Mucosa of rectum (tissue), 2 donors: ENCODE measurements around the gene ZNF560.

ENCODE experiments used
- H3K27ac ChIP-seq, 2 donors: one replicate each; pipeline ENCODE4 v1.7.0; 2013; ENCODE audit warnings: inconsistent platforms in 2 of 2, low read depth in 2 of 2, low read length in 2 of 2
- H3K27me3 ChIP-seq, 2 donors: one replicate each; pipeline ENCODE4 v1.7.0; 2013; ENCODE audit warnings: low read length in 2 of 2; ENCODE audit not compliant: control insufficient read depth in 2 of 2, insufficient read depth in 2 of 2
- H3K36me3 ChIP-seq, 2 donors: one replicate each; pipeline ENCODE4 v1.7.0; 2013; ENCODE audit warnings: low read length in 2 of 2; ENCODE audit not compliant: control insufficient read depth in 2 of 2, insufficient read depth in 2 of 2
- H3K4me1 ChIP-seq, 2 donors: one replicate each; pipeline ENCODE4 v1.7.0; 2013; ENCODE audit warnings: low read length in 2 of 2, mild to moderate bottlenecking in 1 of 2; ENCODE audit not compliant: control insufficient read depth in 2 of 2, insufficient read depth in 2 of 2
- H3K4me3 ChIP-seq, 2 donors: one replicate each; pipeline ENCODE4 v1.7.0; 2013; ENCODE audit warnings: low read length in 2 of 2
- H3K9ac ChIP-seq, 2 donors: one replicate each; pipeline ENCODE4 v1.7.0; 2013; ENCODE audit warnings: low read length in 2 of 2, low read depth in 1 of 2, mild to moderate bottlenecking in 1 of 2
- H3K9me3 ChIP-seq, 2 donors: one replicate each; pipeline ENCODE4 v1.7.0; 2013; ENCODE audit warnings: low read length in 2 of 2; ENCODE audit not compliant: control insufficient read depth in 2 of 2
- donor health status: healthy.
- donor health status: Normal muscosa, but diverticular disease.

The ZNF560 gene

DNA sequence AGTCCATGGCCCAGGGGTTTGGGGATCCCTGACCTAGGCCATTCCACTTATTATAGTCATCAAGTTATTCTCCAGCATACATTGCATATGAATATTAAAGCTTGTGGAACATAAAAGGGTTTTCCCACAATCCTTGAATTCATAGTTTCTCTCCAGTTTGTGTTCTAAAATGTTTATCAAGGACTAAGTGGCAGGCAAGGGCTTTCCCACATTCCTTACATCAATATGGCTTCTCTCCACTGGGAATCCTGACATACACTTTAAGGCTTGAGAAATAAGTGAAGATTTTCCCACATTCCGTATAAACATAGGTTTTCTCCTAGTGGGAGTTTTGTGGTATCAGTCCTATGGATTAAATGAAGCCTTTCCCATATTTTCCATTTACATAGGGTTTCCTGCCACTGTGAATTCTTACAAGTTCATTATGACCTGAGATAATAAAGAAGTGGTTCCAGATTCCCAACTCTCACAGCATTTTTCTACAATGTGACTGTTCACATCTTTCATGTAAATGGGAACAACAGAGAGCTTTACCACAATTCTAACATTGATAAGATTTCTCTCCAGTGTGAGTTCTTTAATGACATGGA, 25.6 kb upstream of the ZNF560 start:
- Histone ChIP-seq H3K36me3 (peaks cover 10 to 16% of the 10 kb centered on the region in 2 donors), H3K27me3 (no peaks in the 10 kb centered on the region), H3K4me1 (no peaks in the 10 kb centered on the region), H3K9ac (no peak overlapping the region), H3K4me3 (no peak overlapping the region), H3K9me3 (peaks cover 45 to 47% of the 10 kb centered on the region in 2 donors), H3K27ac (no peak overlapping the region)

DNA sequence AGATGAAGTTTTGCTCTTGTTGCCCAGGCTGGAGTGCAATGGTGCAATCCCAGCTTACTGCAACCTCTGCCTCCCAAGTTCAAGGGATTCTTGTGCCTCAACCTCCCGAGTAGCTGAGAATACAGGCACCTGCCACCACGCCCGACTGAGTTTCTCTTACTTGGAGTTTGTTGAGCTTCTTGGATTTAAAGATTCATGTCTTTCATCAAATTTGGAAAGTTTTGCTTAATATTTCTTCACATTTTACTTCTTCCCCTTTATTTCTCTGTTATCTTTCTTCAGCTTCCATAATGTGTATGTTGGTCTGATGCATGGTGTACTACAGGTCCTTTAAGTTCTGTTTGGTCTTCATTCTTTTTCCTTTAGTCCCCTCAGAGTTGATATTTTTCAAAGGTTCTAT, 8.9 kb upstream of the ZNF560 start:
- H3K27me3 ChIP-seq, result no peaks in the 10 kb centered on the region
- H3K36me3 ChIP-seq, result no peaks in the 10 kb centered on the region
- H3K4me3 ChIP-seq, result no peak overlapping the region
- H3K9me3 ChIP-seq, result peaks cover 2 to 6% of the 10 kb centered on the region in 2 donors
- H3K27ac ChIP-seq, result no peak overlapping the region
- H3K4me1 ChIP-seq, result no peaks in the 10 kb centered on the region
- H3K9ac ChIP-seq, result no peak overlapping the region

DNA sequence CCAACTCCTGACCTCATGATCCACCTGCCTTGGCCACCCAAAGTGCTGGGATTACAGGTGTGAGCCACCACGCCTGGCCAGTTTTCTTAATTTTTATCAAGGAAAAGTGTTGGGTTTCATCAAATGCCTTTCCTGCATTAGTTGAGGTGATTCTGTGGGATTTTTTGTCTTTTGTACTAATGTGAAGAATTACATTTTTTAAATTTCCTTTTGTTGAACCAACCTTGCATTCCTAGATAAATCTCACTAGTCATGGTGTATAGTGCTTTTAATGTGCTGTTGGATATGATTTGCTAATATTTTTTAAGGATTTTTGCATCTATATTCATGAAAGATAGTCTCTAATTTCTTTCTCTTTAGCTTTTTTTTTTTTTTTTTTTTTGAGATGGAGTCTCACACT, 2.4 kb upstream of the ZNF560 start:
- Histone ChIP-seq H3K4me1 (no peaks in the 10 kb centered on the region), H3K27me3 (no peaks in the 10 kb centered on the region), H3K4me3 (no peak overlapping the region), H3K9me3 (peaks cover 8 to 9% of the 10 kb centered on the region in 2 donors), H3K36me3 (no peaks in the 10 kb centered on the region), H3K27ac (no peak overlapping the region), H3K9ac (no peak overlapping the region)

DNA sequence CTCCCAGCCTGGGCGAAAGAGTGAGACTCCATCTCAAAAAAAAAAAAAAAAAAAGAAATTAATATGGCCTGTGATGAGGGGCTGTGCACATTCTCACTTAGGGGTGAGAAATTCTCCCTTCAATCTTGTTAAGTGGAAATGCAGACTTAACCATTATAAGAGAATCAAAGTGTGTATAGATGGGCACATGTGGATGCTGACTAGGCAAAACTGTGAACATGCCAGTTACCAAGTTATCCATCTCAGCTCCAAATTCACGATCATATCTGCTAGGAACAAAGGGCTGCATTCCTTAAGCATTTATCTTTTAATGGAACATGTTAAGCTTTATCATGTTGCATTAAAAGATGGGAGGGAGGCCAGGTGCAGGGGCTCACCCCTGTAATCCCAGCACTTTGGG, 4.3 kb downstream of the ZNF560 start:
- no peaks in the 10 kb centered on the region for H3K27me3 ChIP-seq
- H3K9me3 ChIP-seq, result peaks cover 9 to 12% of the 10 kb centered on the region in 2 donors
- H3K27ac ChIP-seq, result no peak overlapping the region
- H3K36me3 ChIP-seq, result no peaks in the 10 kb centered on the region
- H3K4me3 ChIP-seq, result no peak overlapping the region
- no peak overlapping the region for H3K9ac ChIP-seq
- H3K4me1 ChIP-seq, result no peaks in the 10 kb centered on the region

DNA sequence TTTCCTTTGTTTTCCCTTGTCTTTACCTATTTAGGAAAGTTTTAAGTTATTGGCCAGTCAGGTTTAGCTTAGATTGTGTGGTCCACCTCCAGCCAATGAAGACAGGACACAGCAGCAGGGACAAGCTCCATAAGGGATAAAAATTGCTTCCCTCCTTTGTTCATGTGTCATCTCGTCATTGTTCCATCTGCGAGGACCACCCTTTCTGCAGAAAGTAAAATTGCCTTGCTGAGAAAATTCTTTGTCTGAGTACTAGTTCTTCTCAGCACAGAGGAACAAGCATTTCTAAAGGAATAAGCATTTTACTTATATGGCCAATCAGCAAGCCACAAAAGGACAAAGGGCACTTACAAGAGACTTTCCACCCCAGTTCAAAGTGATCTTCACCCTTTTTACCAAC, 11.4 kb downstream of the ZNF560 start:
- Histone ChIP-seq H3K9me3 (peaks cover 15 to 18% of the 10 kb centered on the region in 2 donors), H3K27ac (no peak overlapping the region), H3K36me3 (no peaks in the 10 kb centered on the region), H3K27me3 (no peaks in the 10 kb centered on the region), H3K4me3 (no peak overlapping the region), H3K9ac (no peak overlapping the region), H3K4me1 (no peaks in the 10 kb centered on the region)

DNA sequence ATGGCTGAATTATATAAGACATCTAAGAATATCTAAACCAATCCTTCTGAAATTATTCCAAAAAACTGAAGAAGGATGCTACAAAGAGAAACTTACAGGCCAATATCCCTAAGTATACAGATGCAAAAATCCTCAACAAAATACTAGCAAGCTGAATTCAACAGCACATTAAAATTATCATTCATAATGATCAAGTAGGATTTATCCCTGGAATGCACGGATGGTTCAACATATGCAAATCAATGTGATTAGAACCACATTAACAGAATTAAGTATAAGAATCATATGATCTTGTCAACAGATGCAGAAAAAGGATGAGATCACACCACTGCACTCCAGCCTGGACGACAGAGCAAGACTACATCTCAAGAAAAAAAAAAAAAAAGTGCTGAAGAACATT, 13.3 kb downstream of the ZNF560 start:
- peaks cover 12 to 18% of the 10 kb centered on the region in 2 donors for H3K9me3 ChIP-seq
- no peaks in the 10 kb centered on the region for H3K36me3 ChIP-seq
- H3K27ac ChIP-seq, result no peak overlapping the region
- H3K27me3 ChIP-seq, result no peaks in the 10 kb centered on the region
- no peak overlapping the region for H3K4me3 ChIP-seq
- H3K9ac ChIP-seq, result no peak overlapping the region
- no peaks in the 10 kb centered on the region for H3K4me1 ChIP-seq

DNA sequence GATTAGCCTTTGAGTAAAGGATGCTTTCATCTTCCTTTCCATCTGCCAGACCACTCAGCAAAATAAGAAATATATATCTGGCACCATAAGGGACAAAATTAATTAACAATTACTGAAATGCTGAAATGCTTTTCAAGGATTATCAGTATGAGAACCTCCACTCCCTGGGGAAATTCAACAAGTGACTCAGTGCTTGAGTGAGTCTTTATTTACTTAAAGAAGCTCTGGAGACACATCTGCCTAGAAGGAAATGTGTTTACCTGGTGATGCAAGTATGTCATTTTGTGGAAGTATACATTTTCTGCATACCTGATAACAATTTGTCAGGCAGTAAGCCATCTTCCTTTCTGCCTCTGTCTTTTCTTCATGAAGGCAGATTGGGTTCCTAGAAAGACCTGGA, 23.4 kb downstream of the ZNF560 start:
- no peaks in the 10 kb centered on the region for H3K36me3 ChIP-seq
- H3K27ac ChIP-seq, result no peak overlapping the region
- no peaks in the 10 kb centered on the region for H3K4me1 ChIP-seq
- no peaks in the 10 kb centered on the region for H3K27me3 ChIP-seq
- H3K9ac ChIP-seq, result no peak overlapping the region
- H3K4me3 ChIP-seq, result no peak overlapping the region
- peaks cover 4 to 10% of the 10 kb centered on the region in 2 donors for H3K9me3 ChIP-seq

DNA sequence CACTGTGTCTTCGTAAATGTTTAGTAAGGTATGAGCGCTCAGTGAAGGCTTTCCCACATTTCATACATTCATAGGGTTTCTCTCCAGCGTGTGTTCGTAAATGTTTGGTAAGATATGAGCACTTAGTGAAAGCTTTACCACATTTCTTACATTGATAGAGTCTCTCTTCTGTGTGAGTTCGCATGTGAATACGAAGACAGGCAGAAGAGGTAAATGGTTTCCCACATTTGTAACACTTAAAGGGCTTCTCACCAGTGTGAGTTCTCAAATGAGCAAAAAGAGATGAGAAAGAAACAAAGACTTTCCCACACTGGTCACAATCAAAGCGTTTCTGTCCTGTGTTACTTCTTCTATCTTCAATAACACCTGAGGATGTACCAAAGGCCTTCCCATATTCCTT, 31.3 kb downstream of the ZNF560 start:
- H3K36me3 ChIP-seq, result no peaks in the 10 kb centered on the region
- peaks cover 13 to 23% of the 10 kb centered on the region in 2 donors for H3K9me3 ChIP-seq
- H3K4me3 ChIP-seq, result no peak overlapping the region
- H3K27me3 ChIP-seq, result no peaks in the 10 kb centered on the region
- no peak overlapping the region for H3K9ac ChIP-seq
- H3K27ac ChIP-seq, result no peak overlapping the region
- H3K4me1 ChIP-seq, result no peaks in the 10 kb centered on the region

DNA sequence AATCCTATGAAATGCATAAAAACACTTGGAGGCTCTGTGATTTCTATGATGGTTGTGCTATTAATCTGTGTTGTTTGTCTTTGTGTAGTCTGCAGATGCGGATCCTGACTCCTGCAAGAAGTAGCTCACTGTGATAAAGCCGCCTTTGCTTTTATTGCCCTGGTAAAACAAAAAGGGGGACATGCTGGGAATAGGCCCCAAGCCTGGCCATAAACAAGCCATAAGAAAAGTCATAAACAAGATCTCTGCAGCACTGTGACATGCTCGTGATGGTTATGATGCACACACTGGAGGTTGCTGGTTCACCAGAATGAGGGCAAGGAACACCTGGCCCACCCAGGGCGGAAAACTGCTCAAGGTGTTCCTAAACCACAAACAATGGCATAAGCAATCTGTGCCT, 36.5 kb downstream of the ZNF560 start:
- Histone ChIP-seq H3K36me3 (no peaks in the 10 kb centered on the region), H3K9ac (no peak overlapping the region), H3K27me3 (no peaks in the 10 kb centered on the region), H3K4me1 (no peaks in the 10 kb centered on the region), H3K27ac (no peak overlapping the region), H3K9me3 (peaks cover 15 to 24% of the 10 kb centered on the region in 2 donors), H3K4me3 (no peak overlapping the region)

DNA sequence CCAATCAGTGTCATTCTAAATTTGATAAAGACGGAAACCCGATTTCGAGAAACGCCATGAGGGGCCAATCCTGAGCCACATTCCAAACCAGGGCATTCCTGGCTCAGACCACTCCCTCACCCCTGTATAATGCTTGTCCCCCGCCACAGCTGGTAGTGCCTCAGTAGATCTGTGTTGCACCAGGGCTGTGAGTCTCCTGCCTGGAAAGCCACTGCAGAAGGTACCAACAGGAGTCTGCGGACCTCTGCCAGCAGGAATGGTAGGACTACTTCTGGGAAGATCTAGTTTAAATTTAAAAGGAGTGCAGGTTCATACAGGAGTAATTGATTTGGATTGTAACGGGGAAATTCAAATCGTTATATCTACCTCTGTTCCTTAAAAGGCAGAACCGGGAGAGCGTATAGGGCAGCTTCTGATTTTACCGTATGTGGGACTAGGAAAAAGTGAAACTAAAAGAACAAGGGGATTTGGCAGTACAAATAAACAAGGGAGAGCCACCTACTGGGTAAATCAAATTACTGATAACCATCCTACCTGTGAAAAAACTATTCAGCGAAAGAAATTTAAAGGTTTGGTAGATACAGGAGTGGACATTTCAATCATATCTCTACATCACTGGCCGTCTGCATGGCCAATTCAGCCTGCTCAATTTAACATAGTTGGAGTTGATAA, 42.3 kb downstream of the ZNF560 start:
- H3K36me3 ChIP-seq, result no peaks in the 10 kb centered on the region
- H3K9ac ChIP-seq, result no peak overlapping the region
- H3K4me1 ChIP-seq, result no peaks in the 10 kb centered on the region
- peaks cover 16 to 21% of the 10 kb centered on the region in 2 donors for H3K9me3 ChIP-seq
- no peaks in the 10 kb centered on the region for H3K27me3 ChIP-seq
- H3K4me3 ChIP-seq, result no peak overlapping the region
- H3K27ac ChIP-seq, result no peak overlapping the region
